SK-N-SH (cell line): ENCODE results near the gene SLC7A8. TPM values are rescaled to one million over a fixed set of nuclear protein-coding genes. Genes with fewer than 3 reads are reported as not detected.

Experiments
- CTCF ChIA-PET: fragments of 300-600, 350-600 bp; formaldehyde crosslinking; extraction: SDS; loops from one replicate; lab custom pipeline; 2021; lab: Yijun Ruan, JAX
- POLR2A ChIA-PET: fragments of 350-600 bp; sonication (Branson Sonifier 250); formaldehyde crosslinking; extraction: SDS; loops from one replicate; lab custom pipeline; 2020; ENCODE audit warnings: antibody characterized with exemption, inconsistent platforms; lab: Yijun Ruan, JAX
- DNase-seq: peaks from one replicate; pipeline ENCODE4 v3.0.0; 2012
- H2AFZ ChIP-seq: fragments of 200-600 bp; sonication (generic); 2 replicates; pipeline ENCODE4 v1.8.1; 2016; ENCODE audit warnings: antibody characterized with exemption, mild to moderate bottlenecking, low read depth
- H3F3A ChIP-seq: fragments of 200-600 bp; sonication (generic); replicated peaks from 2 replicates; pipeline ENCODE3; 2016; ENCODE audit warnings: antibody characterized with exemption, mild to moderate bottlenecking; ENCODE audit not compliant: insufficient read depth
- H3K27ac ChIP-seq, 2 experiments: fragments of 200-500 bp in 1 of 2; fragments of 200-600 bp in 1 of 2; sonication (Bioruptor generic) in 1 of 2; sonication (generic), shearing (Covaris generic) in 1 of 2; 2 replicates each; pipeline versions ENCODE4 v1.5.1 to v1.6.1; 2014 to 2016; ENCODE audit warnings: low read depth in 2 of 2, inconsistent platforms in 1 of 2, low read length in 1 of 2, mild to moderate bottlenecking in 1 of 2, mixed read lengths in 1 of 2
- H3K27me3 ChIP-seq: fragments of 200-600 bp; sonication (generic), shearing (Covaris generic); 2 replicates; pipeline ENCODE4 v1.6.1; 2016; ENCODE audit warnings: mixed run types; ENCODE audit not compliant: insufficient read depth
- H3K36me3 ChIP-seq, 2 experiments: fragments of 200-500 bp in 1 of 2; fragments of 200-600 bp in 1 of 2; sonication (Bioruptor generic) in 1 of 2; sonication (generic) in 1 of 2; replicated peaks in 1 of 2; 2 replicates each; pipeline versions ENCODE3 to v1.5.1; 2014 to 2016; ENCODE audit warnings: low read length in 1 of 2, mild to moderate bottlenecking in 1 of 2; ENCODE audit not compliant: insufficient read depth in 2 of 2, control insufficient read depth in 1 of 2
- H3K4me1 ChIP-seq, 2 experiments: fragments of 200-500 bp in 1 of 2; fragments of 200-600 bp in 1 of 2; sonication (Bioruptor generic) in 1 of 2; sonication (generic), shearing (Covaris generic) in 1 of 2; 2 replicates each; pipeline versions ENCODE4 v1.5.1 to v1.6.1; 2014 to 2016; ENCODE audit warnings: low read depth in 1 of 2, low read length in 1 of 2, mixed run types in 1 of 2; ENCODE audit not compliant: insufficient read depth in 2 of 2, control insufficient read depth in 1 of 2
- H3K4me2 ChIP-seq: fragments of 200-600 bp; sonication (generic), shearing (Covaris generic); 2 replicates; pipeline ENCODE4 v1.6.1; 2017; ENCODE audit warnings: mixed run types
- H3K4me3 ChIP-seq, 2 experiments: fragments of 200-500 bp in 1 of 2; fragments of 200-600 bp in 1 of 2; sonication (Bioruptor generic) in 1 of 2; sonication (generic), shearing (Covaris generic) in 1 of 2; 2 replicates each; pipeline versions ENCODE4 v1.5.1 to v1.8.1; 2014 to 2016; ENCODE audit warnings: low read depth in 2 of 2, inconsistent platforms in 1 of 2, low read length in 1 of 2, mild to moderate bottlenecking in 1 of 2, mixed read lengths in 1 of 2, moderate library complexity in 1 of 2
- H3K79me2 ChIP-seq: fragments of 200-600 bp; sonication (generic); 2 replicates; pipeline ENCODE4 v1.8.1; 2017; ENCODE audit warnings: mild to moderate bottlenecking; ENCODE audit not compliant: insufficient read depth
- H3K9ac ChIP-seq: fragments of 200-600 bp; sonication (generic); 2 replicates; pipeline ENCODE4 v1.6.1; 2017; ENCODE audit warnings: mixed run types
- H3K9me2 ChIP-seq: fragments of 200-600 bp; sonication (generic); 2 replicates; pipeline ENCODE4 v1.6.1; 2017; ENCODE audit warnings: mixed run types
- H3K9me3 ChIP-seq: fragments of 200-600 bp; sonication (generic); 2 replicates; pipeline ENCODE4 v1.6.1; 2017; ENCODE audit warnings: mixed run types, mild to moderate bottlenecking, moderate library complexity
- H4K20me1 ChIP-seq: fragments of 200-600 bp; sonication (generic); 2 replicates; pipeline ENCODE4 v1.6.1; 2017; ENCODE audit warnings: mild to moderate bottlenecking, mixed run types; ENCODE audit not compliant: insufficient read depth
- CHD2 ChIP-seq: fragments of 150-350 bp; IDR thresholded peaks from 2 replicates; pipeline ENCODE4 v1.6.1; 2018; ENCODE audit warnings: low read length; ENCODE audit not compliant: partially characterized antibody
- ELF1 ChIP-seq: IDR thresholded peaks from 2 replicates; pipeline ENCODE4 v1.4.0; 2012
- EZH2phosphoT487 ChIP-seq: fragments of 200-600 bp; sonication (generic); IDR thresholded peaks from 2 replicates; pipeline ENCODE4 v1.6.1; 2017; ENCODE audit warnings: low read depth, mixed run types, mild to moderate bottlenecking, antibody characterized with exemption, moderate library complexity, borderline replicate concordance
- FOSL2 ChIP-seq: IDR thresholded peaks from 2 replicates; pipeline ENCODE4 v1.4.0; 2012; ENCODE audit warnings: low read depth, mild to moderate bottlenecking, moderate library complexity, borderline replicate concordance
- FOXJ3 ChIP-seq: sonication (generic); formaldehyde crosslinking; IDR thresholded peaks from 2 replicates; pipeline ENCODE4 v1.5.1; 2020; ENCODE audit warnings: mild to moderate bottlenecking, missing genetic modification reagents
- FOXM1 ChIP-seq: IDR thresholded peaks from 2 replicates; pipeline ENCODE4 v1.4.0; 2012; ENCODE audit warnings: low read depth, mild to moderate bottlenecking
- GABPA ChIP-seq: IDR thresholded peaks from 2 replicates; pipeline ENCODE4 v1.4.0; 2012; ENCODE audit warnings: low read depth, mild to moderate bottlenecking
- GATA2 ChIP-seq: sonication (generic); formaldehyde crosslinking; IDR thresholded peaks from 2 replicates; pipeline ENCODE4 v1.5.0; 2020; ENCODE audit warnings: mild to moderate bottlenecking, missing genetic modification reagents
- MXI1 ChIP-seq: IDR thresholded peaks from 2 replicates; pipeline ENCODE4 v1.6.1; 2012; ENCODE audit warnings: mild to moderate bottlenecking, low read depth, low read length, improper control_type of control experiment
- NRF1 ChIP-seq: IDR thresholded peaks from 2 replicates; pipeline ENCODE4 v1.6.1; 2012; ENCODE audit warnings: low read depth, mild to moderate bottlenecking, low read length
- RCOR1 ChIP-seq: fragments of 150-350 bp; IDR thresholded peaks from 2 replicates; pipeline ENCODE4 v1.6.1; 2017; ENCODE audit warnings: antibody characterized with exemption, low read length
- RFX5 ChIP-seq: IDR thresholded peaks from 2 replicates; pipeline ENCODE4 v1.6.1; 2012; ENCODE audit warnings: mild to moderate bottlenecking, improper control_type of control experiment, low read length
- SMC3 ChIP-seq: IDR thresholded peaks from 2 replicates; pipeline ENCODE4 v1.6.1; 2012; ENCODE audit warnings: low read depth, low read length, improper control_type of control experiment
- TAF1 ChIP-seq: IDR thresholded peaks from 2 replicates; pipeline ENCODE4 v1.6.1; 2012; ENCODE audit warnings: low read depth, mild to moderate bottlenecking, low read length, moderate library complexity, borderline replicate concordance
- TCF12 ChIP-seq: IDR thresholded peaks from 2 replicates; pipeline ENCODE4 v1.4.0; 2012
- TEAD4 ChIP-seq: IDR thresholded peaks from 2 replicates; pipeline ENCODE4 v1.4.0; 2012; ENCODE audit warnings: mild to moderate bottlenecking, borderline replicate concordance; ENCODE audit not compliant: insufficient read depth
- WGBS: methylation state at CpG from one replicate; pipeline ENCODE4 v1.1.6; 2017; ENCODE audit warnings: low lambda C conversion rate; 5-methylcytosine and 5-hydroxymethylcytosine counted together
- polyA plus RNA-seq, 3 experiments: library from polyadenylated mRNA; depleted of rRNA; stranded (reverse); fragments of >200 nt; gene quantifications; 2 replicates each; pipeline ENCODE4 v1.2.3, GENCODE V29; 2012
- TF ChIP-seq, protein P1 (sequence below): fragments of 150-350 bp; IDR thresholded peaks from 2 replicates; pipeline ENCODE4 v1.6.1; 2017; ENCODE audit warnings: antibody characterized with exemption, low read length, low read depth, borderline replicate concordance
- TF ChIP-seq, protein P2 (sequence below): IDR thresholded peaks from 2 replicates; pipeline ENCODE4 v1.4.0; 2012; ENCODE audit warnings: low read depth, borderline replicate concordance
- TF ChIP-seq, protein P3 (sequence below): IDR thresholded peaks from 2 replicates; pipeline ENCODE4; 2012
- TF ChIP-seq, protein P4 (sequence below): IDR thresholded peaks from 2 replicates; pipeline ENCODE4 v1.6.1; 2012; ENCODE audit warnings: mild to moderate bottlenecking, low read depth, low read length, moderate library complexity

The SLC7A8 gene
- polyA plus RNA-seq, 1 of the 3 experiments (the other 2 are of a cell fraction) = 1.4 TPM

DNA sequence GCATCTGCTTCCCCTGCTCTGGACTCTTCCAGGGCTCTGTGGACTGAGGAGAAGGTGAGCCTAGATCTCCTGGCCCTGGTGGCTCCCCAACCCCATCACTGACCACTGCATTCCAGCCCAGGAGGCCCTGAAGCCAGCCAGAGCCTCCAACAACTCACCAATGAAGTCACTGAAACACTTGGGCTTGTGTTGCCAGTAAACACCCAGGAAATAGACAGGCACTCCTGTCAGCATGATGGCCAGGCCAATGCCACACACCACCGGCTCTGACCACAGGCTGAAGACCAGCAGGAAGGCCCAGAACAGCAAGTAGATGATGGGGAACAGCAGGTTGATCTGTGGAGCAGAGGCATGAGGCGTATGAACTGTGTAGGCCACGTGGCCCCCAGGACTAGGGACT, 55.6 kb downstream of the SLC7A8 start:
- H3K27me3 ChIP-seq = peaks cover 6% of the 10 kb centered on the region; the same call in 1 of the 2 replicates
- no peaks in the 10 kb centered on the region for H4K20me1 ChIP-seq
- H3K4me1 ChIP-seq = no peaks in the 10 kb centered on the region; a peak in 2 of 4 replicates
- no peak overlapping the region for H3K27ac ChIP-seq
- H3K9ac ChIP-seq = no peak overlapping the region
- H3F3A ChIP-seq = no peaks in the 10 kb centered on the region
- H2AFZ ChIP-seq = no peak overlapping the region; the same call in 1 of the 2 replicates
- H3K9me2 ChIP-seq = no peaks in the 10 kb centered on the region
- DNase-seq = no peak
- ChIA-PET CTCF (no interaction called here), POLR2A (no interaction called here)
- no peak for TF ChIP-seq TCF12
- TF ChIP-seq, protein P1, sequence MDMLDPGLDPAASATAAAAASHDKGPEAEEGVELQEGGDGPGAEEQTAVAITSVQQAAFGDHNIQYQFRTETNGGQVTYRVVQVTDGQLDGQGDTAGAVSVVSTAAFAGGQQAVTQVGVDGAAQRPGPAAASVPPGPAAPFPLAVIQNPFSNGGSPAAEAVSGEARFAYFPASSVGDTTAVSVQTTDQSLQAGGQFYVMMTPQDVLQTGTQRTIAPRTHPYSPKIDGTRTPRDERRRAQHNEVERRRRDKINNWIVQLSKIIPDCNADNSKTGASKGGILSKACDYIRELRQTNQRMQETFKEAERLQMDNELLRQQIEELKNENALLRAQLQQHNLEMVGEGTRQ = no peak
- TF ChIP-seq, protein P2, sequence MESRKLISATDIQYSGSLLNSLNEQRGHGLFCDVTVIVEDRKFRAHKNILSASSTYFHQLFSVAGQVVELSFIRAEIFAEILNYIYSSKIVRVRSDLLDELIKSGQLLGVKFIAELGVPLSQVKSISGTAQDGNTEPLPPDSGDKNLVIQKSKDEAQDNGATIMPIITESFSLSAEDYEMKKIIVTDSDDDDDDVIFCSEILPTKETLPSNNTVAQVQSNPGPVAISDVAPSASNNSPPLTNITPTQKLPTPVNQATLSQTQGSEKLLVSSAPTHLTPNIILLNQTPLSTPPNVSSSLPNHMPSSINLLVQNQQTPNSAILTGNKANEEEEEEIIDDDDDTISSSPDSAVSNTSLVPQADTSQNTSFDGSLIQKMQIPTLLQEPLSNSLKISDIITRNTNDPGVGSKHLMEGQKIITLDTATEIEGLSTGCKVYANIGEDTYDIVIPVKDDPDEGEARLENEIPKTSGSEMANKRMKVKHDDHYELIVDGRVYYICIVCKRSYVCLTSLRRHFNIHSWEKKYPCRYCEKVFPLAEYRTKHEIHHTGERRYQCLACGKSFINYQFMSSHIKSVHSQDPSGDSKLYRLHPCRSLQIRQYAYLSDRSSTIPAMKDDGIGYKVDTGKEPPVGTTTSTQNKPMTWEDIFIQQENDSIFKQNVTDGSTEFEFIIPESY = no peak
- no peak for TF ChIP-seq RFX5
- TF ChIP-seq CHD2 = no peak
- no peak for TF ChIP-seq GATA2
- no peak for TF ChIP-seq NRF1
- H3K9me3 ChIP-seq = no peaks in the 10 kb centered on the region
- 53% methylated on average over 3 of the region's 3 CpGs for WGBS
- H3K79me2 ChIP-seq = no peaks in the 10 kb centered on the region
- H3K4me3 ChIP-seq = no peak overlapping the region
- H3K4me2 ChIP-seq = no peak overlapping the region
- no peaks in the 10 kb centered on the region for H3K36me3 ChIP-seq

DNA sequence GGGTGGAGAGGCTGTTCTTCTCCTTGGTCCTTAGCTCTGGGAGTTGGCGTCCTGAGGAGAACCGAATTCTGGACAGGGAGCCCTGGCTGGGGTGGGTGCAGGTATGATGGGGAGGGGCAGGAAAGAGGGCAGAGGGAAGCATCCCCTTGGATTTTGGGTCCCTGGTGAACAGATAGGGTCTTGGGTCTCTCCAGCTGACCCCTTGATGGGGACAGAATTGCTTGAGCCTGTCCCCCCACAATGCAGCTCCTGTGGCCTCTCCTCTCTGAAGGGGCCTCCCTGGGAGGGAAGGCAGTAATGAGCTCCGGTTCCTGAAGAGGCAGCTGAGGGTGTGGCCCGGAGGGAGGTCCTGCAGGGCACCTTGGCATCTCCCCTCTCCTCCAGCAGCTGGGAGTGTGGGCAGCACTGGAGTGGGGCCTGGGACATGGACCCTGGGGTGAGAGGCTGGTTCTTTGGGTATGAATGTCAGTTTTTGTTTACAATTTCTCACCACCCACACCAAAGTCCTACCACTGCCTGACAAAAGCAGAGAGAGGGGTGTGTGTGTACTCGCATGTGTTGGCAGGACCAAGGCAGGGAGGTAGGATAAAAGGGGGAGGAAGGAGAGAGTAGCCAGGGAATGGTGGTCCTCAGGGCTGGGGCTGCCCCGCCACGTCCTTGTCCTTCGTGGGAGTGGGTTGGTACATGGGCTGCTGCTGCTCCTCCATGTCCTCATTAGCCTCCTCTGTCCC, 56.7 kb downstream of the SLC7A8 start:
- Histone ChIP-seq H3K27me3 (peaks cover 6% of the 10 kb centered on the region; the same call in 1 of the 2 replicates), H3K27ac (no peak overlapping the region), H4K20me1 (no peaks in the 10 kb centered on the region), H3K79me2 (no peaks in the 10 kb centered on the region), H3K4me3 (no peak overlapping the region), H3K4me1 (no peaks in the 10 kb centered on the region; a peak in 2 of 4 replicates), H3K4me2 (no peak overlapping the region), H2AFZ (no peak overlapping the region), H3K9me3 (no peaks in the 10 kb centered on the region), H3F3A (no peaks in the 10 kb centered on the region), H3K36me3 (no peaks in the 10 kb centered on the region), H3K9ac (no peak overlapping the region), H3K9me2 (no peaks in the 10 kb centered on the region)
- CTCF ChIA-PET = interaction anchor here (0.6 to 19.7 kb wide), 3 partner anchors 30 to 78 kb away, joined by 3 to 495 read pairs (median 3); partner anchors contain the start of gene SLC7A8
- 38% methylated on average over 8 of the region's 8 CpGs for WGBS
- POLR2A ChIA-PET = no interaction called here
- no peak for DNase-seq
- TF ChIP-seq RCOR1 (no peak), EZH2phosphoT487 (no peak), MXI1 (no peak), TEAD4 (no peak), FOSL2 (no peak), ELF1 (no peak), GABPA (no peak), CHD2 (no peak), SMC3 (no peak), FOXM1 (no peak), TAF1 (no peak), FOXJ3 (CRISPR knock-in tag) (no peak)
- TF ChIP-seq, protein P3, sequence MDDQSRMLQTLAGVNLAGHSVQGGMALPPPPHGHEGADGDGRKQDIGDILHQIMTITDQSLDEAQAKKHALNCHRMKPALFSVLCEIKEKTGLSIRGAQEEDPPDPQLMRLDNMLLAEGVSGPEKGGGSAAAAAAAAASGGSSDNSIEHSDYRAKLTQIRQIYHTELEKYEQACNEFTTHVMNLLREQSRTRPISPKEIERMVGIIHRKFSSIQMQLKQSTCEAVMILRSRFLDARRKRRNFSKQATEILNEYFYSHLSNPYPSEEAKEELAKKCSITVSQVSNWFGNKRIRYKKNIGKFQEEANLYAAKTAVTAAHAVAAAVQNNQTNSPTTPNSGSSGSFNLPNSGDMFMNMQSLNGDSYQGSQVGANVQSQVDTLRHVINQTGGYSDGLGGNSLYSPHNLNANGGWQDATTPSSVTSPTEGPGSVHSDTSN = no peak
- TF ChIP-seq, protein P4, sequence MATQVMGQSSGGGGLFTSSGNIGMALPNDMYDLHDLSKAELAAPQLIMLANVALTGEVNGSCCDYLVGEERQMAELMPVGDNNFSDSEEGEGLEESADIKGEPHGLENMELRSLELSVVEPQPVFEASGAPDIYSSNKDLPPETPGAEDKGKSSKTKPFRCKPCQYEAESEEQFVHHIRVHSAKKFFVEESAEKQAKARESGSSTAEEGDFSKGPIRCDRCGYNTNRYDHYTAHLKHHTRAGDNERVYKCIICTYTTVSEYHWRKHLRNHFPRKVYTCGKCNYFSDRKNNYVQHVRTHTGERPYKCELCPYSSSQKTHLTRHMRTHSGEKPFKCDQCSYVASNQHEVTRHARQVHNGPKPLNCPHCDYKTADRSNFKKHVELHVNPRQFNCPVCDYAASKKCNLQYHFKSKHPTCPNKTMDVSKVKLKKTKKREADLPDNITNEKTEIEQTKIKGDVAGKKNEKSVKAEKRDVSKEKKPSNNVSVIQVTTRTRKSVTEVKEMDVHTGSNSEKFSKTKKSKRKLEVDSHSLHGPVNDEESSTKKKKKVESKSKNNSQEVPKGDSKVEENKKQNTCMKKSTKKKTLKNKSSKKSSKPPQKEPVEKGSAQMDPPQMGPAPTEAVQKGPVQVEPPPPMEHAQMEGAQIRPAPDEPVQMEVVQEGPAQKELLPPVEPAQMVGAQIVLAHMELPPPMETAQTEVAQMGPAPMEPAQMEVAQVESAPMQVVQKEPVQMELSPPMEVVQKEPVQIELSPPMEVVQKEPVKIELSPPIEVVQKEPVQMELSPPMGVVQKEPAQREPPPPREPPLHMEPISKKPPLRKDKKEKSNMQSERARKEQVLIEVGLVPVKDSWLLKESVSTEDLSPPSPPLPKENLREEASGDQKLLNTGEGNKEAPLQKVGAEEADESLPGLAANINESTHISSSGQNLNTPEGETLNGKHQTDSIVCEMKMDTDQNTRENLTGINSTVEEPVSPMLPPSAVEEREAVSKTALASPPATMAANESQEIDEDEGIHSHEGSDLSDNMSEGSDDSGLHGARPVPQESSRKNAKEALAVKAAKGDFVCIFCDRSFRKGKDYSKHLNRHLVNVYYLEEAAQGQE = no peak
